Suprapubic skin (tissue), 4 donors: ENCODE measurements around the gene SLC6A6. TPM values are rescaled to one million over a fixed set of nuclear protein-coding genes. Genes with fewer than 3 reads are reported as not detected.

Experiments used
- DNase-seq, 2 donors: peaks; one replicate each; pipeline ENCODE4 v3.0.0-alpha.2; 2019; ENCODE audit warnings: low spot score in 2 of 2
- H3K27ac ChIP-seq: fragments of 200-600 bp; sonication (generic); one replicate; pipeline ENCODE4 v1.5.1; 2019
- H3K27me3 ChIP-seq: fragments of 200-600 bp; sonication (generic); one replicate; pipeline ENCODE4 v1.5.1; 2019
- H3K36me3 ChIP-seq: fragments of 200-600 bp; sonication (generic); one replicate; pipeline ENCODE4 v1.5.1; 2019
- H3K4me1 ChIP-seq: fragments of 200-600 bp; sonication (generic); one replicate; pipeline ENCODE4 v1.5.1; 2019
- H3K4me3 ChIP-seq: fragments of 200-600 bp; sonication (generic); one replicate; pipeline ENCODE4 v1.5.1; 2019; ENCODE audit warnings: mild to moderate bottlenecking
- H3K9me3 ChIP-seq: fragments of 200-600 bp; sonication (generic); one replicate; pipeline ENCODE4 v1.5.1; 2019
- CTCF ChIP-seq, 2 donors: fragments of 200-600 bp in 1 of 2; fragments of 450-650 bp in 1 of 2; sonication (generic) in 1 of 2; IDR thresholded peaks; one replicate each; pipeline ENCODE4 v1.5.1; 2016 to 2019; ENCODE audit warnings: antibody characterized with exemption in 2 of 2, mild to moderate bottlenecking in 1 of 2, moderate library complexity in 1 of 2
- EP300 ChIP-seq: sonication (generic); formaldehyde crosslinking; IDR thresholded peaks from one replicate; pipeline ENCODE4 v1.6.1; 2017; ENCODE audit warnings: antibody characterized with exemption
- POLR2A ChIP-seq, 2 donors: fragments of 450-650 bp; IDR thresholded peaks; one replicate each; pipeline ENCODE4 v1.6.1; 2017; ENCODE audit warnings: antibody characterized with exemption in 2 of 2, mild to moderate bottlenecking in 2 of 2, moderate library complexity in 2 of 2
- POLR2AphosphoS5 ChIP-seq, 3 donors: sonication (generic); formaldehyde crosslinking; IDR thresholded peaks; one replicate each; pipeline ENCODE4 v1.6.1; 2017; ENCODE audit warnings: antibody characterized with exemption in 3 of 3
- WGBS: methylation state at CpG from one replicate; pipeline ENCODE4 v1.1.5; 2018; 5-methylcytosine and 5-hydroxymethylcytosine counted together
- total RNA-seq, 4 donors: library from RNA; depleted of rRNA; stranded (reverse); fragments of >200 nt; gene quantifications; one replicate each; pipeline ENCODE4 v1.1.0, GENCODE V29; 2016

The SLC6A6 gene
- total RNA-seq, 4 donors from 2014 or later: 85.4 to 149 (median 102) TPM

GRCh38 chr3:14438262-14438661 is 35.9 kb downstream of the SLC6A6 start:
- H3K27ac ChIP-seq: no peak overlapping the region
- 93% methylated on average over 3 of the region's 3 CpGs for WGBS
- H3K4me1 ChIP-seq: peaks cover 70% of the 10 kb centered on the region

GRCh38 chr3:14438929-14439328 is 36.5 kb downstream of the SLC6A6 start:
- peaks cover 63% of the 10 kb centered on the region for H3K4me1 ChIP-seq
- no peak for TF ChIP-seq EP300
- no peak for TF ChIP-seq POLR2A (IDR thresholded peaks at IDR 0.05)
- no peak for TF ChIP-seq POLR2AphosphoS5 (IDR thresholded peaks at IDR 0.05)
- TF ChIP-seq CTCF (IDR thresholded peaks at IDR 0.05): no peak

More at GRCh38 chr3:14438262-14438661, 35.9 kb downstream of the SLC6A6 start:
- H3K27me3 ChIP-seq: no peaks in the 10 kb centered on the region
- DNase-seq: no peak
- TF ChIP-seq EP300: no peak
- no peak for TF ChIP-seq POLR2A (IDR thresholded peaks at IDR 0.05)
- no peak for TF ChIP-seq POLR2AphosphoS5 (IDR thresholded peaks at IDR 0.05)
- TF ChIP-seq CTCF (IDR thresholded peaks at IDR 0.05): no peak
- H3K4me3 ChIP-seq: no peak overlapping the region
- no peaks in the 10 kb centered on the region for H3K9me3 ChIP-seq
- H3K36me3 ChIP-seq: no peaks in the 10 kb centered on the region

GRCh38 chr3:14439501-14440167 is 37.2 kb downstream of the SLC6A6 start:
- Histone ChIP-seq H3K36me3 (peaks cover 3% of the 10 kb centered on the region), H3K27me3 (no peaks in the 10 kb centered on the region), H3K27ac (no peak overlapping the region), H3K9me3 (no peaks in the 10 kb centered on the region), H3K4me3 (no peak overlapping the region), H3K4me1 (peaks cover 56% of the 10 kb centered on the region)
- no peak for TF ChIP-seq POLR2AphosphoS5 (IDR thresholded peaks at IDR 0.05)
- no peak for DNase-seq
- WGBS: 52% methylated on average over 11 of the region's 13 CpGs

More at GRCh38 chr3:14438929-14439328, 36.5 kb downstream of the SLC6A6 start:
- WGBS: 74% methylated on average over 6 of the region's 6 CpGs
- no peaks in the 10 kb centered on the region for H3K27me3 ChIP-seq
- no peaks in the 10 kb centered on the region for H3K9me3 ChIP-seq
- DNase-seq: no peak
- H3K4me3 ChIP-seq: no peak overlapping the region
- no peaks in the 10 kb centered on the region for H3K36me3 ChIP-seq
- H3K27ac ChIP-seq: no peak overlapping the region

GRCh38 chr3:14440168-14440518 is 37.7 kb downstream of the SLC6A6 start:
- no peaks in the 10 kb centered on the region for H3K27me3 ChIP-seq
- H3K4me1 ChIP-seq: peaks cover 51% of the 10 kb centered on the region
- DNase-seq: no peak
- 82% methylated on average over 3 of the region's 3 CpGs for WGBS
- H3K9me3 ChIP-seq: no peaks in the 10 kb centered on the region
- H3K27ac ChIP-seq: no peak overlapping the region
- H3K4me3 ChIP-seq: no peak overlapping the region
- peaks cover 6% of the 10 kb centered on the region for H3K36me3 ChIP-seq
- TF ChIP-seq POLR2AphosphoS5 (IDR thresholded peaks at IDR 0.05) (no peak), CTCF (IDR thresholded peaks at IDR 0.05) (no peak), POLR2A (IDR thresholded peaks at IDR 0.05) (no peak), EP300 (no peak)

- no peak overlapping the region for H3K4me3 ChIP-seq
- no peaks in the 10 kb centered on the region for H3K9me3 ChIP-seq
- H3K27me3 ChIP-seq: no peaks in the 10 kb centered on the region
- H3K27ac ChIP-seq: no peak overlapping the region
- H3K36me3 ChIP-seq: peaks cover 11% of the 10 kb centered on the region
- TF ChIP-seq CTCF (IDR thresholded peaks at IDR 0.05) (no peak), POLR2AphosphoS5 (IDR thresholded peaks at IDR 0.05) (no peak), POLR2A (IDR thresholded peaks at IDR 0.05) (no peak), EP300 (no peak)
- H3K4me1 ChIP-seq: peaks cover 46% of the 10 kb centered on the region
- DNase-seq: no peak
- 63% methylated on average over 8 of the region's 11 CpGs for WGBS
Observed at GRCh38 chr3:14440531-14441239, 38.3 kb downstream of the SLC6A6 start.
